ENCODE measurements around the gene XPO5. TPM values are rescaled to one million over a fixed set of nuclear protein-coding genes. Genes with fewer than 3 reads are reported as not detected.

The XPO5 gene
- total and polyA plus RNA-seq, 9 of the 15 experiments (the other 6 are each of a cell fraction or from before 2014, with no cell fraction given), result 36.0 to 170 (median 99.1) TPM

- TF ChIP-seq TFAP4 (CRISPR knock-in tag; IDR thresholded peaks at IDR 0.05; ENCODE audit: borderline replicate concordance), result peak; percentile 97
- TF ChIP-seq BMI1 (IDR thresholded peaks at IDR 0.05; ENCODE audit: low read length), result no peak
- no peak for TF ChIP-seq BRF1 (IDR thresholded peaks at IDR 0.05; ENCODE audit: borderline replicate concordance, extremely low read depth, insufficient read length)
- no peak for TF ChIP-seq ZBTB34 (CRISPR knock-in tag; IDR thresholded peaks at IDR 0.05)
- TF ChIP-seq TFAM (CRISPR knock-in tag; conservative IDR thresholded peaks at IDR 0.05), result no peak
- TF ChIP-seq ZNF24 (IDR thresholded peaks at IDR 0.05), result no peak
- TF ChIP-seq ZNF140 (CRISPR knock-in tag; IDR thresholded peaks at IDR 0.05), result no peak
- no peak for TF ChIP-seq ZNF274 (IDR thresholded peaks at IDR 0.05; ENCODE audit: borderline replicate concordance, low read depth, low read length)
- TF ChIP-seq CGGBP1 (CRISPR knock-in tag; IDR thresholded peaks at IDR 0.05), result no peak
- TF ChIP-seq PRPF4 (IDR thresholded peaks at IDR 0.05; ENCODE audit: insufficient read depth, low read depth, low read length, poor library complexity, severe bottlenecking), result no peak
- 0 out of 2 replicates have a peak, but pooled peaks have one; percentile 15 for TF ChIP-seq ZKSCAN1 (IDR thresholded peaks at IDR 0.05; ENCODE audit: low read depth, low read length)
- no peak for TF ChIP-seq RBM15 (IDR thresholded peaks at IDR 0.05; ENCODE audit: insufficient read depth, low read length)
- TF ChIP-seq RBM25 (IDR thresholded peaks at IDR 0.05; ENCODE audit: low read depth, low read length, severe bottlenecking), result no peak
- no peak for TF ChIP-seq CBX2 (IDR thresholded peaks at IDR 0.05; ENCODE audit: insufficient read depth, low read length, poor library complexity, severe bottlenecking)
- TF ChIP-seq ZNF143 (CRISPR knock-in tag; IDR thresholded peaks at IDR 0.05), result peak; percentile 82
- TF ChIP-seq ZBTB43 (CRISPR knock-in tag; IDR thresholded peaks at IDR 0.05), result no peak
- no peak for TF ChIP-seq DDX20 (tag; IDR thresholded peaks at IDR 0.05; ENCODE audit: low read depth)
- no peak for TF ChIP-seq TAL1 (IDR thresholded peaks at IDR 0.05)
- TF ChIP-seq TAF15 (IDR thresholded peaks at IDR 0.05; ENCODE audit: low read depth, low read length), result no peak
- TF ChIP-seq NFE2 (IDR thresholded peaks at IDR 0.05; ENCODE audit: low read depth), result peak; percentile 36; the same call in 1 of the 2 replicates
- TF ChIP-seq CTCF (IDR thresholded peaks at IDR 0.05 in 2 of 3, conservative IDR thresholded peaks at IDR 0.05 in 1 of 3; ENCODE audit: insufficient read depth in 2 of 3, low read depth in 1 of 3, low read length in 3 of 3), result no peak
- TF ChIP-seq POLR2G (IDR thresholded peaks at IDR 0.05; ENCODE audit: low read depth, low read length), result peak; percentile 99
- no peak for TF ChIP-seq ZNF507 (tag; conservative IDR thresholded peaks at IDR 0.05)
Measured at GRCh38 chr6:43477235-43478007, 98.4 kb downstream of the XPO5 start, which contains the start of gene TJAP1 (continued).
